LNCAP (cell line): ENCODE results near the gene GPR89A.

ENCODE experiments used
- CTCF ChIP-seq: fragments of 450-650 bp; IDR thresholded peaks from 2 replicates; pipeline ENCODE4 v1.5.1; 2017; ENCODE audit warnings: mild to moderate bottlenecking

The GPR89A gene

GRCh38 chr1:145717833-145718232 lies 110.0 kb downstream of the GPR89A start:
- TF ChIP-seq CTCF = no peak

- no peak for TF ChIP-seq CTCF
Observed at GRCh38 chr1:145719230-145720079, 111.7 kb downstream of the GPR89A start, which contains the start of gene CD160. TSS of gene CD160 (plus strand) at chr1:145719499. CDS start at chr1:145728328, 8,829 bp downstream.
